Measurements from ENCODE around the gene ACP3. TPM values are rescaled to one million over a fixed set of nuclear protein-coding genes. Genes with fewer than 3 reads are reported as not detected.

Gene ACP3
- total RNA-seq, 2 donors from 2014 or later, result 0.79 to 2.5 TPM

- Histone ChIP-seq H3K36me3 (no peaks in the 10 kb centered on the region), H3K4me3 (no peak overlapping the region), H3K9me3 (no peaks in the 10 kb centered on the region), H3K27me3 (no peaks in the 10 kb centered on the region), H3K27ac (no peak overlapping the region), H3K4me1 (no peaks in the 10 kb centered on the region)
- DNase-seq (ENCODE audit: low spot score), result no peak
- TF ChIP-seq CTCF (IDR thresholded peaks at IDR 0.05), result no peak
Observed at GRCh38 chr3:132378048-132378762, 61.0 kb downstream of the ACP3 start.

- H3K9me3 ChIP-seq, result no peaks in the 10 kb centered on the region
- TF ChIP-seq CTCF (IDR thresholded peaks at IDR 0.05), result no peak
Observed at GRCh38 chr3:132378846-132379245, 61.6 kb downstream of the ACP3 start.

GRCh38 chr3:132380920-132381319, 63.7 kb downstream of the ACP3 start:
- H3K4me1 ChIP-seq, result no peaks in the 10 kb centered on the region
- no peaks in the 10 kb centered on the region for H3K9me3 ChIP-seq
- no peak overlapping the region for H3K4me3 ChIP-seq
- H3K36me3 ChIP-seq, result no peaks in the 10 kb centered on the region
- no peaks in the 10 kb centered on the region for H3K27me3 ChIP-seq
- no peak for DNase-seq (ENCODE audit: low spot score)
- TF ChIP-seq CTCF (IDR thresholded peaks at IDR 0.05), result no peak
- no peak overlapping the region for H3K27ac ChIP-seq

More at GRCh38 chr3:132378846-132379245, 61.6 kb downstream of the ACP3 start:
- Histone ChIP-seq H3K27ac (no peak overlapping the region), H3K36me3 (no peaks in the 10 kb centered on the region), H3K27me3 (no peaks in the 10 kb centered on the region), H3K4me1 (no peaks in the 10 kb centered on the region), H3K4me3 (no peak overlapping the region)
- DNase-seq (ENCODE audit: low spot score), result no peak

GRCh38 chr3:132381348-132381944, 64.2 kb downstream of the ACP3 start:
- DNase-seq (ENCODE audit: low spot score), result no peak
- no peaks in the 10 kb centered on the region for H3K36me3 ChIP-seq
- no peaks in the 10 kb centered on the region for H3K4me1 ChIP-seq
- H3K4me3 ChIP-seq, result no peak overlapping the region
- no peak overlapping the region for H3K27ac ChIP-seq
- H3K27me3 ChIP-seq, result no peaks in the 10 kb centered on the region
- no peaks in the 10 kb centered on the region for H3K9me3 ChIP-seq
- no peak for TF ChIP-seq CTCF (IDR thresholded peaks at IDR 0.05)

GRCh38 chr3:132382267-132382666, 65.1 kb downstream of the ACP3 start:
- Histone ChIP-seq H3K4me3 (no peak overlapping the region), H3K4me1 (no peaks in the 10 kb centered on the region), H3K27ac (no peak overlapping the region), H3K36me3 (no peaks in the 10 kb centered on the region), H3K9me3 (no peaks in the 10 kb centered on the region), H3K27me3 (no peaks in the 10 kb centered on the region)
- TF ChIP-seq CTCF (IDR thresholded peaks at IDR 0.05), result no peak
- DNase-seq (ENCODE audit: low spot score), result no peak
